ENCODE data around the gene NCBP2L. TPM values are rescaled to one million over a fixed set of nuclear protein-coding genes. Genes with fewer than 3 reads are reported as not detected.

Gene NCBP2L
- total RNA-seq, 1 donor from 2014 or later: not detected

- Mint-ChIP-seq H3K4me1 (ENCODE audit: unreplicated experiment) (peaks cover 6% of the 10 kb centered on the region), H3K27me3 (peaks cover 13% of the 10 kb centered on the region), H3K9me3 (no peaks in the 10 kb centered on the region), H3K4me3 (peak overlapping the region; percentile 88), H3K27ac (peak overlapping the region; percentile 71), H3K36me3 (no peaks in the 10 kb centered on the region)
- TF ChIP-seq CTCF (conservative IDR thresholded peaks at IDR 0.05): no peak
- DNase-seq (ENCODE audit: extremely low spot score, unreplicated experiment): no peak
Observed at GRCh38 chrX:107827852-107828251, 50.3 kb downstream of the NCBP2L start.

GRCh38 chrX:107829878-107830277 lies 52.3 kb downstream of the NCBP2L start:
- H3K9me3 Mint-ChIP-seq: no peaks in the 10 kb centered on the region
- no peak for DNase-seq (ENCODE audit: extremely low spot score, unreplicated experiment)
- no peak for TF ChIP-seq CTCF (conservative IDR thresholded peaks at IDR 0.05)

GRCh38 chrX:107831071-107831730 lies 53.7 kb downstream of the NCBP2L start:
- H3K27ac Mint-ChIP-seq: no peak overlapping the region
- no peak for TF ChIP-seq CTCF (conservative IDR thresholded peaks at IDR 0.05)

More at GRCh38 chrX:107829878-107830277, 52.3 kb downstream of the NCBP2L start:
- Mint-ChIP-seq H3K27ac (no peak overlapping the region), H3K4me1 (ENCODE audit: unreplicated experiment) (peaks cover 6% of the 10 kb centered on the region), H3K36me3 (peaks cover 4% of the 10 kb centered on the region), H3K4me3 (no peak overlapping the region), H3K27me3 (peaks cover 5% of the 10 kb centered on the region)

GRCh38 chrX:107834275-107835201 lies 57.0 kb downstream of the NCBP2L start:
- Mint-ChIP-seq H3K4me3 (no peak overlapping the region), H3K27me3 (no peaks in the 10 kb centered on the region), H3K4me1 (ENCODE audit: unreplicated experiment) (no peaks in the 10 kb centered on the region), H3K36me3 (peaks cover 4% of the 10 kb centered on the region), H3K27ac (no peak overlapping the region), H3K9me3 (no peaks in the 10 kb centered on the region)
- no peak for TF ChIP-seq CTCF (conservative IDR thresholded peaks at IDR 0.05)
- no peak for DNase-seq (ENCODE audit: extremely low spot score, unreplicated experiment)

More at GRCh38 chrX:107831071-107831730, 53.7 kb downstream of the NCBP2L start:
- Mint-ChIP-seq H3K4me1 (ENCODE audit: unreplicated experiment) (peaks cover 6% of the 10 kb centered on the region), H3K9me3 (no peaks in the 10 kb centered on the region), H3K4me3 (no peak overlapping the region), H3K27me3 (no peaks in the 10 kb centered on the region), H3K36me3 (peaks cover 4% of the 10 kb centered on the region)
- DNase-seq (ENCODE audit: extremely low spot score, unreplicated experiment): no peak

- Mint-ChIP-seq H3K27me3 (no peaks in the 10 kb centered on the region), H3K4me1 (ENCODE audit: unreplicated experiment) (no peaks in the 10 kb centered on the region), H3K9me3 (no peaks in the 10 kb centered on the region), H3K4me3 (no peak overlapping the region), H3K36me3 (peaks cover 10% of the 10 kb centered on the region), H3K27ac (no peak overlapping the region)
- DNase-seq (ENCODE audit: extremely low spot score, unreplicated experiment): no peak
- TF ChIP-seq CTCF (conservative IDR thresholded peaks at IDR 0.05): no peak
Observed at GRCh38 chrX:107836958-107837357, 59.4 kb downstream of the NCBP2L start.
